HepG2 (cell line): Measurements from ENCODE around the gene TPR. TPM values are rescaled to one million over a fixed set of nuclear protein-coding genes. Genes with fewer than 3 reads are reported as not detected.

ENCODE experiments used
- ATF7 ChIP-seq, 2 experiments: fragments of 450-650 bp in 1 of 2; sonication (generic) in 1 of 2; formaldehyde crosslinking in 1 of 2; IDR thresholded peaks; 2 replicates each; pipeline versions ENCODE4 v1.4.0 to v1.6.1; 2016 to 2020; ENCODE audit warnings: antibody characterized with exemption in 1 of 2, mild to moderate bottlenecking in 1 of 2, missing genetic modification reagents in 1 of 2
- CEBPG ChIP-seq: IDR thresholded peaks from 2 replicates; pipeline ENCODE4 v1.6.1; 2016
- MATR3 ChIP-seq: sonication (generic); formaldehyde crosslinking; IDR thresholded peaks from 2 replicates; pipeline ENCODE4 v1.4.0; 2020; ENCODE audit warnings: missing genetic modification reagents
- MEIS1 ChIP-seq: sonication (generic); formaldehyde crosslinking; IDR thresholded peaks from 2 replicates; pipeline ENCODE4 v1.9.0; 2021; ENCODE audit warnings: mild to moderate bottlenecking, missing genetic modification reagents, moderate library complexity, borderline replicate concordance
- MIER3 ChIP-seq: IDR thresholded peaks from 2 replicates; pipeline ENCODE4 v1.6.1; 2016; ENCODE audit warnings: missing compliant biosample characterization, borderline replicate concordance
- MNT ChIP-seq: fragments of 450-650 bp; IDR thresholded peaks from 2 replicates; pipeline ENCODE4 v1.6.1; 2016
- NR2F2 ChIP-seq: IDR thresholded peaks from 2 replicates; pipeline ENCODE4 v1.6.1; 2012; ENCODE audit warnings: low read depth, inconsistent platforms, borderline replicate concordance
- RFXAP ChIP-seq: sonication (generic); formaldehyde crosslinking; IDR thresholded peaks from 2 replicates; pipeline ENCODE4 v1.4.0; 2020; ENCODE audit warnings: missing genetic modification reagents, borderline replicate concordance
- XBP1 ChIP-seq: sonication (generic); formaldehyde crosslinking; IDR thresholded peaks from 2 replicates; pipeline ENCODE4 v1.5.0; 2020; ENCODE audit warnings: missing genetic modification reagents
- ZFP91 ChIP-seq: sonication (generic); formaldehyde crosslinking; IDR thresholded peaks from 2 replicates; pipeline ENCODE4 v1.9.0; 2022; ENCODE audit warnings: missing genetic modification reagents, mild to moderate bottlenecking, borderline replicate concordance
- ZNF12 ChIP-seq: sonication (generic); formaldehyde crosslinking; IDR thresholded peaks from 2 replicates; pipeline ENCODE4 v1.5.0; 2020; ENCODE audit warnings: missing genetic modification reagents
- ZNF367 ChIP-seq: sonication (generic); formaldehyde crosslinking; IDR thresholded peaks from 2 replicates; pipeline ENCODE4 v1.4.0; 2020; ENCODE audit warnings: missing genetic modification reagents, borderline replicate concordance
- ZNF382 ChIP-seq: sonication (generic); formaldehyde crosslinking; IDR thresholded peaks from 2 replicates; pipeline ENCODE4 v1.5.0; 2020; ENCODE audit warnings: missing genetic modification reagents, mild to moderate bottlenecking, borderline replicate concordance
- ZNF441 ChIP-seq: sonication (generic); formaldehyde crosslinking; IDR thresholded peaks from 2 replicates; pipeline ENCODE4 v1.7.0; 2021; ENCODE audit warnings: missing genetic modification reagents, borderline replicate concordance
- ZNF446 ChIP-seq: sonication (generic); formaldehyde crosslinking; IDR thresholded peaks from 2 replicates; pipeline ENCODE4 v1.5.0; 2020; ENCODE audit warnings: mild to moderate bottlenecking, missing genetic modification reagents
- ZNF572 ChIP-seq: sonication (generic); formaldehyde crosslinking; IDR thresholded peaks from 2 replicates; pipeline ENCODE4 v1.5.1; 2020; ENCODE audit warnings: mild to moderate bottlenecking, missing genetic modification reagents
- ZNF629 ChIP-seq: sonication (generic); formaldehyde crosslinking; conservative IDR thresholded peaks from 2 replicates; pipeline ENCODE4 v1.5.0; 2020; ENCODE audit warnings: missing genetic modification reagents
- ZNF672 ChIP-seq: sonication (generic); formaldehyde crosslinking; IDR thresholded peaks from 2 replicates; pipeline ENCODE4 v1.8.1; 2022; ENCODE audit warnings: missing genetic modification reagents
- ZNF710 ChIP-seq: sonication (generic); formaldehyde crosslinking; IDR thresholded peaks from 2 replicates; pipeline ENCODE4 v1.5.0; 2020; ENCODE audit warnings: mild to moderate bottlenecking, missing genetic modification reagents, borderline replicate concordance
- ZNF724P ChIP-seq: sonication (generic); formaldehyde crosslinking; IDR thresholded peaks from 2 replicates; pipeline ENCODE4 v1.8.0; 2022; ENCODE audit warnings: missing genetic modification reagents, borderline replicate concordance
- ZNF800 ChIP-seq: sonication (generic); formaldehyde crosslinking; IDR thresholded peaks from 2 replicates; pipeline ENCODE4 v1.4.0; 2020; ENCODE audit warnings: missing genetic modification reagents
- ZSCAN29 ChIP-seq: sonication (generic); formaldehyde crosslinking; conservative IDR thresholded peaks from 2 replicates; pipeline ENCODE4 v1.4.0; 2020; ENCODE audit warnings: mild to moderate bottlenecking, missing genetic modification reagents
- ZSCAN30 ChIP-seq: sonication (generic); formaldehyde crosslinking; IDR thresholded peaks from 2 replicates; pipeline ENCODE4 v1.5.0; 2020; ENCODE audit warnings: mild to moderate bottlenecking, missing genetic modification reagents
- polyA plus RNA-seq, 8 experiments: library from polyadenylated mRNA; depleted of rRNA in 3 of 8; stranded (reverse) in 7 of 8; unstranded in 1 of 8; fragments of >200 nt; fragmentation: Illumina TruSeq in 4 of 8; extraction: Trizol in 4 of 8; gene quantifications; 2 replicates each; pipeline versions ENCODE4 v1.2.1 to v1.2.3, GENCODE V29; 2011 to 2016; ENCODE audit warnings: low read depth in 4 of 8, missing spikeins in 1 of 8, mixed read lengths in 1 of 8; ENCODE audit not compliant: insufficient read depth in 1 of 8
- total RNA-seq, 5 experiments: library from RNA; depleted of rRNA; stranded (reverse); fragments of >200 nt; fragmentation: Illumina TruSeq; extraction: Trizol; gene quantifications; 2 replicates each; pipeline ENCODE4 v1.2.3, GENCODE V29; 2016; ENCODE audit warnings: low read depth in 1 of 5

TPR gene
- total and polyA plus RNA-seq, 2 of the 13 experiments (the other 11 are each of a cell fraction or from before 2014, with no cell fraction given): 78.9 to 81.7 TPM

DNA sequence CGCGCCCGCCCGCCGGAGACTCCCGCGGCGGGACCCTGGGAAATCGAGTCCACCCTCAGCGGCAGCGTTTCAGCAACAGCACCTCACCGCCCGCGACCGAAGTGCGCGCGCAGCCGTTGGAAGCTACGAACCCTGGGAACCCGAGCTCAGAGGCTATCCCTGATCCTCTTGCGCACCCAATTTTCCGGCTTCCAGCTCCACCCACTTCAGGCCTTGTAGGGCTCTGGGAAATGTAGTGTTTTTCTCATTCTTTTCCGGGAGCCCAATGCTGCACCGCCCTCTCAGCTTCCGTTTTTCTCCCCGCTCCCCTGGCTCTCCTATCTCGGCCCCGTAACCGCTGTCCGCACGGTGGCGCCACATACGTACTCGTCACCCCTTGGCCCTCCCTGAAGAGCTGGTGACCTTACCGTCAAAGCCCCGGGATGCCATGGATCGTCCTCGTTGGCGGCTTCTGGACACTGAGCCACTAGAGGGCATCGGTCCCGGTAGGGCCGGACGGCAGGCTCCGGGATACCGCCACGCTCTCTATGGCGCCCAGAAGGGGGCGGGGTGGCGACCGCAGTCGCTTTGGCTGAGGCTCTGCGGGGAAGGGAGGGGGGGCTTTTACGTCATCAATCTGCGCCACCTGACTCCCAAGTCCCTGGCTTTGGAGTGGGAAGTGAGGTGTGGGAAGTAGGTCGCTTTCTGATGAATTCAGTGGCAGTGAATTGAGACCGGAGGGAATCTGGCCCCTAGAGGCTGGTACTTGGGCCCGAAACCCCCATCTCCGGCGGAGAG lies at the start of gene TPR, which contains the start of gene ODR4 (continued):
- TF ChIP-seq ZSCAN30 (CRISPR knock-in tag) (no peak), ZNF724P (CRISPR knock-in tag) (no peak), ZFP91 (peak; percentile 92), RFXAP (no peak), ZNF800 (CRISPR knock-in tag) (peak; percentile 31; the same call in 1 of the 2 replicates), ZNF672 (no peak), ZSCAN29 (CRISPR knock-in tag) (peak; percentile 60; the same call in 1 of the 2 replicates), ZNF446 (CRISPR knock-in tag) (0 out of 2 replicates have a peak, but pooled peaks have one; percentile 60), MNT (no peak), XBP1 (CRISPR knock-in tag) (no peak), ZNF629 (CRISPR knock-in tag) (no peak), NR2F2 (peak; percentile 8; the same call in 1 of the 2 replicates), CEBPG (CRISPR knock-in tag) (no peak), ZNF367 (CRISPR knock-in tag) (no peak), ZNF382 (CRISPR knock-in tag) (no peak), MIER3 (CRISPR knock-in tag) (no peak; the same call in 1 of the 2 replicates), ZNF12 (CRISPR knock-in tag) (no peak), MATR3 (no peak), ATF7 (IDR thresholded peaks at IDR 0.05) (peak; percentile 24), ATF7 (CRISPR knock-in tag; IDR thresholded peaks at IDR 0.05) (peak; percentile 82; the same call in 1 of the 2 replicates), ZNF441 (CRISPR knock-in tag) (no peak), MEIS1 (peak; percentile 80; the same call in 1 of the 2 replicates), ZNF710 (CRISPR knock-in tag) (peak; percentile 38; the same call in 1 of the 2 replicates), ZNF572 (CRISPR knock-in tag) (no peak)
